ENCODE data around the gene MVB12B.
A peak's percentile ranks its signal among the peaks of the same experiment; 100 is the strongest.

DNA sequence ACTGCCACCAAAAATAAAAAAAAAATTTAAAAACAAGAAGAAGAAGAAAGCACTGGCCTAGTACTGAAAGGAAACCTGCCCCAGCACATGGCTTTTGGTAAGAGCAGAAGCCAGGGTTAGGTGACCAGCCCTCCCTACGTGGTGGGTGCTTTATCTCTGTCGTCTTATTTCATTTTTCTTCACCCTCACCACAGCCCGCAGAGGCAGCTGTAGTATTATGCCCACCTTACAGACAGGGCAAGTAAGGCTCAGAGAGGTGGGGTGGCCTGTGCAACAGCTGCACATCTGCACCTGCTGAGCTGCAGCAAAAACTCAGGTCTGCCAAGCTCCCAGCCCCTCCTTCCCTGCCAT, 146.3 kb downstream of the MVB12B start:
- TF ChIP-seq, protein P1, sequence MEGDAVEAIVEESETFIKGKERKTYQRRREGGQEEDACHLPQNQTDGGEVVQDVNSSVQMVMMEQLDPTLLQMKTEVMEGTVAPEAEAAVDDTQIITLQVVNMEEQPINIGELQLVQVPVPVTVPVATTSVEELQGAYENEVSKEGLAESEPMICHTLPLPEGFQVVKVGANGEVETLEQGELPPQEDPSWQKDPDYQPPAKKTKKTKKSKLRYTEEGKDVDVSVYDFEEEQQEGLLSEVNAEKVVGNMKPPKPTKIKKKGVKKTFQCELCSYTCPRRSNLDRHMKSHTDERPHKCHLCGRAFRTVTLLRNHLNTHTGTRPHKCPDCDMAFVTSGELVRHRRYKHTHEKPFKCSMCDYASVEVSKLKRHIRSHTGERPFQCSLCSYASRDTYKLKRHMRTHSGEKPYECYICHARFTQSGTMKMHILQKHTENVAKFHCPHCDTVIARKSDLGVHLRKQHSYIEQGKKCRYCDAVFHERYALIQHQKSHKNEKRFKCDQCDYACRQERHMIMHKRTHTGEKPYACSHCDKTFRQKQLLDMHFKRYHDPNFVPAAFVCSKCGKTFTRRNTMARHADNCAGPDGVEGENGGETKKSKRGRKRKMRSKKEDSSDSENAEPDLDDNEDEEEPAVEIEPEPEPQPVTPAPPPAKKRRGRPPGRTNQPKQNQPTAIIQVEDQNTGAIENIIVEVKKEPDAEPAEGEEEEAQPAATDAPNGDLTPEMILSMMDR (IDR thresholded peaks at IDR 0.05; ENCODE audit: low read depth, low read length), result no peak
- TF ChIP-seq, protein P2, sequence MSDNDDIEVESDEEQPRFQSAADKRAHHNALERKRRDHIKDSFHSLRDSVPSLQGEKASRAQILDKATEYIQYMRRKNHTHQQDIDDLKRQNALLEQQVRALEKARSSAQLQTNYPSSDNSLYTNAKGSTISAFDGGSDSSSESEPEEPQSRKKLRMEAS (IDR thresholded peaks at IDR 0.05; ENCODE audit: low read depth, low read length), result peak; percentile 30; the same call in 1 of the 2 replicates
- TF ChIP-seq POLR2A (IDR thresholded peaks at IDR 0.05; ENCODE audit: extremely low read depth, insufficient read length), result no peak
- TF ChIP-seq MYC (IDR thresholded peaks at IDR 0.05; ENCODE audit: low read depth, low read length), result no peak
